ENCODE data around the gene FAM187B.

DNA sequence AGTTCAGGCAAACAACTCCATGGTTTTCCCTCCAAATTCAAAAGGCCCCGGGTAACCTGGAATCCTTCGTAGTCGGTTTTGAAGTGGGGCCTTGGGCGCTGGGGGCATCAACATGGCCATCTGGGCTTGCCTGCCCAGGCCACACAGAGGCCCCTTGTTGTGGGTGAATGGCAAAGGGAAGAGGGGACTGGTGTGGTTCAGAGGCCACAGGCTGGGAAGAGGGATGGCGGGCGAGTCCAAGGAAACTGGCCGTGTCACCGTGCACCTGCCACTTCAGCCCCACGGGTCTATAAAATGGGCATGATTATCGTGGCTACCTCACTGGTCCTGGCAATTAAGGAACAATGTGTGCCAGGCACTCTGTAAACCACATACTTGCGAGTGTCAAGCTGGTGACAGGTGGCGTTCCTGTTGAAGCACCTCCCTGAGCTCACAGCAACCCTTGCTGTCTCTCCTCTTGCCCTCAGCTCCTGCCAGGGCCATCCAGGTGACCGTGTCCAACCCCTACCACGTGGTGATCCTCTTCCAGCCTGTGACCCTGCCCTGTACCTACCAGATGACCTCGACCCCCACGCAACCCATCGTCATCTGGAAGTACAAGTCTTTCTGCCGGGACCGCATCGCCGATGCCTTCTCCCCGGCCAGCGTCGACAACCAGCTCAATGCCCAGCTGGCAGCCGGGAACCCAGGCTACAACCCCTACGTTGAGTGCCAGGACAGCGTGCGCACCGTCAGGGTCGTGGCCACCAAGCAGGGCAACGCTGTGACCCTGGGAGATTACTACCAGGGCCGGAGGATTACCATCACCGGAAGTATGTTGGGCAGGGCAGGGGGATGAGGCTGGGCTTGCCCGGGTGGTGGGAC is 21.5 kb upstream of the FAM187B start:
- TF ChIP-seq, protein P1, sequence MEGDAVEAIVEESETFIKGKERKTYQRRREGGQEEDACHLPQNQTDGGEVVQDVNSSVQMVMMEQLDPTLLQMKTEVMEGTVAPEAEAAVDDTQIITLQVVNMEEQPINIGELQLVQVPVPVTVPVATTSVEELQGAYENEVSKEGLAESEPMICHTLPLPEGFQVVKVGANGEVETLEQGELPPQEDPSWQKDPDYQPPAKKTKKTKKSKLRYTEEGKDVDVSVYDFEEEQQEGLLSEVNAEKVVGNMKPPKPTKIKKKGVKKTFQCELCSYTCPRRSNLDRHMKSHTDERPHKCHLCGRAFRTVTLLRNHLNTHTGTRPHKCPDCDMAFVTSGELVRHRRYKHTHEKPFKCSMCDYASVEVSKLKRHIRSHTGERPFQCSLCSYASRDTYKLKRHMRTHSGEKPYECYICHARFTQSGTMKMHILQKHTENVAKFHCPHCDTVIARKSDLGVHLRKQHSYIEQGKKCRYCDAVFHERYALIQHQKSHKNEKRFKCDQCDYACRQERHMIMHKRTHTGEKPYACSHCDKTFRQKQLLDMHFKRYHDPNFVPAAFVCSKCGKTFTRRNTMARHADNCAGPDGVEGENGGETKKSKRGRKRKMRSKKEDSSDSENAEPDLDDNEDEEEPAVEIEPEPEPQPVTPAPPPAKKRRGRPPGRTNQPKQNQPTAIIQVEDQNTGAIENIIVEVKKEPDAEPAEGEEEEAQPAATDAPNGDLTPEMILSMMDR (IDR thresholded peaks at IDR 0.05): no peak
- TF ChIP-seq EZH2 (IDR thresholded peaks at IDR 0.05; ENCODE audit: borderline replicate concordance, insufficient read depth, low read depth, low read length, poor library complexity, severe bottlenecking): no peak

All from B cell (primary cell).